KMS-11 (cell line): ENCODE measurements around the gene TUBGCP2.

ENCODE experiments used
- H2AFZ ChIP-seq: fragments of 200-600 bp; sonication (generic); 2 replicates; pipeline ENCODE4 v1.6.1; 2016; ENCODE audit warnings: antibody characterized with exemption, mixed run types, low read depth
- H3K27ac ChIP-seq: fragments of 200-600 bp; sonication (generic); 2 replicates; pipeline ENCODE4 v1.6.1; 2016; ENCODE audit warnings: mild to moderate bottlenecking, mixed run types
- H3K27me3 ChIP-seq: fragments of 200-600 bp; sonication (generic); 2 replicates; pipeline ENCODE4 v1.6.1; 2017; ENCODE audit warnings: mild to moderate bottlenecking, low read depth, mixed run types, moderate library complexity; ENCODE audit not compliant: insufficient read depth
- H3K36me3 ChIP-seq: fragments of 200-600 bp; sonication (generic); 2 replicates; pipeline ENCODE4 v1.6.1; 2017; ENCODE audit warnings: mild to moderate bottlenecking, mixed run types; ENCODE audit not compliant: insufficient read depth
- H3K4me1 ChIP-seq: fragments of 200-600 bp; sonication (generic); 2 replicates; pipeline ENCODE4 v1.6.1; 2016; ENCODE audit warnings: mild to moderate bottlenecking, low read depth, mixed run types; ENCODE audit not compliant: poor library complexity, severe bottlenecking
- H3K4me2 ChIP-seq: fragments of 200-600 bp; sonication (generic); 2 replicates; pipeline ENCODE4 v1.7.0; 2016; ENCODE audit warnings: mild to moderate bottlenecking, mixed run types
- H3K4me3 ChIP-seq: fragments of 200-600 bp; sonication (generic); IDR thresholded peaks from 2 replicates; pipeline ENCODE4 v1.6.1; 2017; ENCODE audit warnings: low read depth, low read length, mixed read lengths; ENCODE audit not compliant: insufficient read depth
- H3K79me2 ChIP-seq: fragments of 200-600 bp; sonication (generic); 2 replicates; pipeline ENCODE4 v1.6.1; 2016; ENCODE audit warnings: low read depth, mixed run types; ENCODE audit not compliant: insufficient read depth
- H3K9ac ChIP-seq: fragments of 200-600 bp; sonication (generic); 2 replicates; pipeline ENCODE4 v1.6.1; 2016; ENCODE audit warnings: mild to moderate bottlenecking, mixed run types
- H4K20me1 ChIP-seq: fragments of 200-600 bp; sonication (generic); 2 replicates; pipeline ENCODE4 v1.6.1; 2016; ENCODE audit warnings: mild to moderate bottlenecking, mixed run types; ENCODE audit not compliant: insufficient read depth
- TF ChIP-seq, protein P1 (sequence below): fragments of 200-600 bp; sonication (generic); conservative IDR thresholded peaks from 2 replicates; pipeline ENCODE4 v1.6.1; 2017; ENCODE audit warnings: low read depth, mild to moderate bottlenecking, antibody characterized with exemption, low read length, moderate library complexity, mixed read lengths

Gene TUBGCP2

DNA sequence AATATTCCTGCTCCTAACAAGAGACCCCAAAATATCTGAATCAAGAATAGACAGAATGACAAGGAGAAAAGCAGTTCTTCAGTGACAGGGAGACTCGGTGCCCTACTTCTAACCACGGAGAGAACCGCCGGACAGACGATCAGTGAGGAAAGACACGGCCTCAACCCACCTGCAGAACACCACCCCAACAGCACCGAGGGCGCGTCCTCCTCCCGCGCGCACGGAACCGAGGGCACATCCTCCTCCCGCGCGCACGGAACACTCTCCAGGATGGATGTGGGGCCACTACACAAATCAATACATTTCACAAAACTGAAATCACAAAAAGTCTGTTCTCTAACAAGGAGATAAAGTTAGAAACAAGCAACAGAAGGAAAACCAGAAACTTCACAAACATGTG, 22.3 kb downstream of the TUBGCP2 start:
- Histone ChIP-seq H2AFZ (no peak overlapping the region), H4K20me1 (no peaks in the 10 kb centered on the region), H3K4me3 (no peak overlapping the region), H3K4me1 (no peaks in the 10 kb centered on the region), H3K27me3 (no peaks in the 10 kb centered on the region), H3K36me3 (no peaks in the 10 kb centered on the region), H3K9ac (no peak overlapping the region), H3K4me2 (no peak overlapping the region), H3K27ac (no peak overlapping the region), H3K79me2 (no peaks in the 10 kb centered on the region)
- TF ChIP-seq, protein P1, sequence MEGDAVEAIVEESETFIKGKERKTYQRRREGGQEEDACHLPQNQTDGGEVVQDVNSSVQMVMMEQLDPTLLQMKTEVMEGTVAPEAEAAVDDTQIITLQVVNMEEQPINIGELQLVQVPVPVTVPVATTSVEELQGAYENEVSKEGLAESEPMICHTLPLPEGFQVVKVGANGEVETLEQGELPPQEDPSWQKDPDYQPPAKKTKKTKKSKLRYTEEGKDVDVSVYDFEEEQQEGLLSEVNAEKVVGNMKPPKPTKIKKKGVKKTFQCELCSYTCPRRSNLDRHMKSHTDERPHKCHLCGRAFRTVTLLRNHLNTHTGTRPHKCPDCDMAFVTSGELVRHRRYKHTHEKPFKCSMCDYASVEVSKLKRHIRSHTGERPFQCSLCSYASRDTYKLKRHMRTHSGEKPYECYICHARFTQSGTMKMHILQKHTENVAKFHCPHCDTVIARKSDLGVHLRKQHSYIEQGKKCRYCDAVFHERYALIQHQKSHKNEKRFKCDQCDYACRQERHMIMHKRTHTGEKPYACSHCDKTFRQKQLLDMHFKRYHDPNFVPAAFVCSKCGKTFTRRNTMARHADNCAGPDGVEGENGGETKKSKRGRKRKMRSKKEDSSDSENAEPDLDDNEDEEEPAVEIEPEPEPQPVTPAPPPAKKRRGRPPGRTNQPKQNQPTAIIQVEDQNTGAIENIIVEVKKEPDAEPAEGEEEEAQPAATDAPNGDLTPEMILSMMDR, result no peak

DNA sequence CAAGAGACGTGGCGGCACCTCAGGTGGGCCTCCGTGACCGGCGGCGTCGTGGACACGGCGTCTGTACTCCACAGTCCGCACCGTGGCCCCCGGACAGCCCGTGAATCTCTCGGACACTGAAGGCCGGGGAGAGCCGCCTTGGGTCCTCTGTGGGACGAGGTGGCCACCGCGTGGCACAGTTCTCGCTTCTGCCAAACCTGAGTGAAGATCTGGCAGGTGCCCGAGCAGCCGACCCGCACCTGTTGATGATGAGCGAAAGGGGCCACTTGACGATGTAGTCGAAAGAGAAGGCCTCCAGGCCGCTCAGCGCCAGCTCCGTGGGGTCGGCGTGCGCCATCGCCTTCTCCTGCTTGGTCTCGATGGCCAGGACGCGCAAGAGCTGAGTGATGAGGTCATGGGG, 23.5 kb downstream of the TUBGCP2 start:
- Histone ChIP-seq H3K9ac (no peak overlapping the region), H3K4me3 (no peak overlapping the region), H3K79me2 (no peaks in the 10 kb centered on the region), H3K36me3 (no peaks in the 10 kb centered on the region), H3K27ac (no peak overlapping the region), H3K4me2 (no peak overlapping the region), H3K27me3 (no peaks in the 10 kb centered on the region), H3K4me1 (peaks cover 5% of the 10 kb centered on the region), H2AFZ (no peak overlapping the region), H4K20me1 (no peaks in the 10 kb centered on the region)
- TF ChIP-seq, protein P1, result no peak

DNA sequence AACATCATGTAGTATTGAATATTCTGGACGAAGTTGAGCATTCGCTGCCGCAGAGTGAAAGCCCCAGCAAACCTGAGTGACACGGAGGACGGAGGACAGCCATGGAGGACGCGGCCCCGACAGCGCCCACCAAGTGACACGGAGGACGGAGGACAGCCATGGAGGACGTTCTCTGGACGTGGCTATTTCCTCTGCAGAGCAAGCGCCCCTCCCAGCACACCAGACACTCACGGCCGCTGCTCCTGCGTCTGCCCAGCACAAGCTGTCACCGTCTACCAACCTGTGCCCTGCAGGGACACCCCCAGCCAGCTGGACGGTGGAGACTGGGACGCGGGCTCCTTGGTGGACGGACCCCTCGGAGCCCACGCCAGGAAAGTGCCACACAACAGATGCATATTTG, 24.7 kb downstream of the TUBGCP2 start:
- no peaks in the 10 kb centered on the region for H3K27me3 ChIP-seq
- H3K4me1 ChIP-seq, result peaks cover 18% of the 10 kb centered on the region
- no peak overlapping the region for H3K27ac ChIP-seq
- H4K20me1 ChIP-seq, result no peaks in the 10 kb centered on the region
- H3K4me2 ChIP-seq, result no peak overlapping the region
- no peaks in the 10 kb centered on the region for H3K79me2 ChIP-seq
- no peak overlapping the region for H2AFZ ChIP-seq
- H3K9ac ChIP-seq, result no peak overlapping the region
- no peak overlapping the region for H3K4me3 ChIP-seq
- TF ChIP-seq, protein P1, result no peak
- no peaks in the 10 kb centered on the region for H3K36me3 ChIP-seq

DNA sequence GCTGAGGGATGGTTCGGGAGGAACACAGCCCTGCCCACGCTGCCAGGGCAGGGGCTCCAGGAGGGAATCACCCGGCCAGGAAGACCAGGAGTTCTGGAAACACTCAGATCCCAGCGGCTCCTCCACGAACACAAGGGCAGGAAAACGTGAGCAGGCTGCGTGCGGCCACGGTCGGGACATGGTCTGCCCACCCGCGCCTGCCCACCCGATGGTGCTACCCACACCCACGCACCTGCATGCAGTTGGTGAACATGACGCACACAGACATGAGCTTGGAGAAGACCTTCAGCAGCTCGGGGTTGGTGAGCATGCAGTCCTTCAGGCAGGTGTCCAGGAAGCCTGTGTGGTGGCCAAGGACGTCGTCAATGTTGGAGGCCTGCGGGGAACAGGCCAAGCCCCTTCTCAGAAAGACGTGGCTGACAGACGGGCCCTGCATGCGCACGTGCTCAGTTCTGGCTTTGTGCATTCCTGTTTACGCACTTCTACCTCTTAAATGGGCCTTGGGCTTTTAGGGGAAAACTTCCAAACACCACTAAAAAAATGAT, 25.8 kb downstream of the TUBGCP2 start:
- Histone ChIP-seq H3K4me1 (peaks cover 28% of the 10 kb centered on the region), H3K27ac (no peak overlapping the region), H3K4me2 (no peak overlapping the region), H3K79me2 (no peaks in the 10 kb centered on the region), H3K9ac (no peak overlapping the region), H3K4me3 (no peak overlapping the region), H3K36me3 (no peaks in the 10 kb centered on the region), H4K20me1 (no peaks in the 10 kb centered on the region), H2AFZ (no peak overlapping the region), H3K27me3 (no peaks in the 10 kb centered on the region)
- TF ChIP-seq, protein P1, result no peak
